Hepatic stellate cell (primary cell): ENCODE data around the gene EIF3I.
"Not testable (repeated sequence)": the region's sequence is repeated elsewhere in the genome, so short reads cannot be mapped to it uniquely, and the experiment has no call there.

ENCODE experiments used
- DNase-seq: peaks from one replicate; pipeline ENCODE4 v3.0.0; 2011; ENCODE audit warnings: low spot score

EIF3I gene

GRCh38 chr1:32232558-32233304 is 10.5 kb downstream of the EIF3I start:
- no peak for DNase-seq

GRCh38 chr1:32234792-32235191 is 12.6 kb downstream of the EIF3I start:
- no peak for DNase-seq

DNA sequence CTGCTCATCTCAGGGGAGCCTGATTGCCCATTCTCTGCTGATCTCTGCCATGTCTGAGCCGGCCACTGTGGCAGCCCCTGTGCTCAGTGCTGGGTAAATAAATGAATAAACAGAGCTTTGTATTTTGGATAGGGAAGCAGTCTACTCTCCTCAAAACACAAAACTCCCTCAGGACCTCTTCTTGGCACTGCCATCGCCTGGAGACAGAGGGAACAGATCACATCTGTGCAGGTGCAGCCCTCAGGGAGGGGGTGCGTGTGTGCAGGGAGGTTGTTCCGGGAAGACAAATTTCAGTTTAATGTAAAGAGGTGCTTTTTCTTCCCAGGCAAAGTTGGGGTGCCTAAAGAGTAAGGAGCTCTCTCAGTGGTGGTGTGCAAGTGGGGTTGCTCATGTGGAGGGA is 17.1 kb downstream of the EIF3I start:
- no peak for DNase-seq

DNA sequence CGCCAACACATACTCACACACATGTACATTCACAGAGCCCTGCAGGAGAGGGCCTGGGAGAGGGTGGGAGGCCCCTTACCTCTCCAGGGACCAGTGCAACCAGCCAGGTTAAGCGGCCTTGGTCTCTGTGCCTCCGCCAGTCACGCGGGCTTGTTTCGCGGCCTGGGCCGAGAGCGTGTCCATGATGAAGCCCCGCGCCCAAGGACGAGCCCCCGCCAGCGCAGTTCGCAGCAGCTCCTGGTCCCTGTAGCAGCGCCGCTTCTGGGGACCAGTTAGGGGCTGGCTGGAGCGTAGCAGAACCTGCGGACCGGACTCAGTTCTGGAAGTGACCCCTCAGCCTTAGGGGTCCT is 17.6 kb downstream of the EIF3I start:
- no peak for DNase-seq

DNA sequence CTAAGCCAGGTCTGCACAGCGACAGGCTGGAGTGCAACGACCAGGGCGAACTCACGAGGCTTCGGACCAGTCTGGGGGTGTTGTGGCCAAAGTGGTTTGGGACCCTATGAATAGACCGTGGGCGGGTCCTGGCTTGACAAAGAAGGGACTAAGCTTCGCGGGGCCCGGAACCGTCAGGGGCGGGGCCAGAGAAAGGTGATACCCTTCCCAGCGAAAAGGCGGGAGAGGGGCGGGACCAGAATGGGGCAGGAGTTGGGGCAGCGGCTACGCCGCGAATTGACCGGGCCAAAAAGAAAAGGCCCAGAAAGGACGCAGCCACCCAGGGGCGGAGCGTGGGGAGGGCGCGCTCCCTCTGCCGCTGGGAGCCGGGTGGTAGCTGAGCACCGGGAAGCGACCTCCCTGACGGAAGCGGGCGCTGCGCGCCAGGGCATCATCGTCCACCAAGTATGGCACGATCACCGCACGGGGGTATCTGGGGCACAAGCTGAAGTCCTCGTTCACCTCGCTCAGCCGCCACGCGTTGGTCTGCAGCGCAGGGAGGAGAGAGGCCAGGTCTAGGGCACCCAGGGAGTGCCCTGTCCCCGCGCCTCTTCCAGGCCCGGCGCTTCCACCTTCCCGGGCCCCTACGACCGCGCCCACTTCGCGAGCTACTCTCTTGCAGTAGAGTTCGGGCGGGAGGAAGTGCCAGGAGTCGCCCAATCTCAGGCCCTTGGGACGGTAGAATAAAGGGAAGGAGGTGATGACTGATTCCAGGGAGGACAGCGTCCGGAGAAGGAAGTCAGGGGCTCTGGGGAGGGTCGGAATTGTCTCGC is 18.1 kb downstream of the EIF3I start:
- DNase-seq = peak; percentile 71

GRCh38 chr1:32241001-32241763 is 19.0 kb downstream of the EIF3I start:
- peak; percentile 67 for DNase-seq

- no peak for DNase-seq
Measured at GRCh38 chr1:32242341-32242851, 20.2 kb downstream of the EIF3I start.

DNA sequence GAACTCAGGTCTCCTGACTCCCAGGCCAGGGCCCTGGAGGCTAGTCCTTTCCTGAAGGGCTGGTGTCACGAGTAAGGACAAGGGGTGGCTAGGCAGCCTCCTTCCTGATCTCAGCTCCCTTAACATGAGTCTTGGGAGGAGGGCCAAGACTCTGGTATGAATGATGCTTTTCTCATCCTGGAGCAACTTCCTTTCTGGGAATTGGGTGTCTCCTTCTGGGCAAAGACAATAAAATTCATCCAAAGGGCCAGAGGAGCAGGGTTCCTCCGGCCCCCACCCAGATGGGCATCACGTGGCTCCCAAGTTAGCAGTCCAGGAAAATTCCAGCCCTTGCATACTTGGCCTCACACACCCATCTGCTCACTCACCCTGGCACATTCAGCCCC is 24.7 kb downstream of the EIF3I start, which contains the start of gene FAM167B:
TSS of gene FAM167B (plus strand) at position 335 of the 386 bp plus-strand sequence. CDS start 200 bp downstream, outside the sequence.
- peak; percentile 83 for DNase-seq

DNA sequence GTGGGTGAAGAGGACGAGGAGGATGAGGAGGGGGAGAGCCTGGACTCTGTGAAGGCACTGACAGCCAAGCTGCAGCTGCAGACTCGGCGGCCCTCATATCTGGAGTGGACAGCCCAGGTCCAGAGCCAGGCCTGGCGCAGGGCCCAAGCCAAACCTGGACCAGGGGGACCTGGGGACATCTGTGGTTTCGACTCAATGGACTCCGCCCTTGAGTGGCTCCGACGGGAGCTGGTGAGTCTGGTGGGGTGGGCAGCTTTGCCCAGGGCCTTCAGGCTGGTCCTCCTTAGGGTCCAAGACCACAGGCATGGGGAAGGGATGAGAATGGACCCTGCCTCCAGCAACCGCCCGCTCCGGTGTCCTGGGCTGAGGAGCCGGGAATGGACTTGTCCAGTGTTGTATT is 25.2 kb downstream of the EIF3I start:
- no peak for DNase-seq

- DNase-seq = peak; percentile 68
Measured at GRCh38 chr1:32247983-32248889, 26.0 kb downstream of the EIF3I start.

DNA sequence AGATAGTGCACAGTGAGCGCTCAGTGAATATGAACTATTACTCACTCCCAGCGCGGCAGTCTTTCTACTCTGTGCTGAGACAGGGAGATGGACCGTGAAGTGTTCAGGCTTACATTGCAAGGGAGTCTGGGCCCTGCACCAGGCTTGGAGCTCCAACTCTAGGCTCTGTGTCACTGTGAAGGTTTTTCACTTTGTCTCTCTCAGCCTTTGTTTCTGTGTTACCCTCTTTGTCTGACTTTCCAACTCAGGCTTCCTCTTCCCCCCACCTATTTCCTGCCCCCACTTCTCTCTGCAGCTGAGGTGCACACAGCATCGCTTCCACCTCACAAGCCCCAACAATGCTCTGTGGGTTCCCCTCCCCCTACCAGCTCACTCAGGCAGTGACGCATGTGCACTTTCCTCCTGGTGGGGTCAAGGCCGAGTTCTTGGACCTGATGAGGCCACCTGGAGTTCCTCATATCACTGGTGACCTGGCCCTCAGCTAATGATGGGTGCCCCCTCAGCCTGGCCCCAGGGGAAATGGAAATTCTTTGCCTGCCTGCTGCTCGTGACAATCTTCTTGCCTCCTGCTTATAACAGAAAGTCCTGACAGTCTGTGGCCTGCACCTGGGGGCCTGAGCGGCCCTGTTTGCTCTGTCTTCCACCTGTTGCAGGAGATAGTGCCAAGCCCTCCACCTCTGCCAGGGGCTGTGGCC is 27.8 kb downstream of the EIF3I start:
- no peak for DNase-seq

- DNase-seq = peak; percentile 2
Measured at GRCh38 chr1:32250893-32251716, 28.9 kb downstream of the EIF3I start, which contains the start of gene LCK. Gene LCK, plus strand, starts transcription at chr1:32251265. Its CDS starts 23,065 bp downstream, at chr1:32274330.

DNA sequence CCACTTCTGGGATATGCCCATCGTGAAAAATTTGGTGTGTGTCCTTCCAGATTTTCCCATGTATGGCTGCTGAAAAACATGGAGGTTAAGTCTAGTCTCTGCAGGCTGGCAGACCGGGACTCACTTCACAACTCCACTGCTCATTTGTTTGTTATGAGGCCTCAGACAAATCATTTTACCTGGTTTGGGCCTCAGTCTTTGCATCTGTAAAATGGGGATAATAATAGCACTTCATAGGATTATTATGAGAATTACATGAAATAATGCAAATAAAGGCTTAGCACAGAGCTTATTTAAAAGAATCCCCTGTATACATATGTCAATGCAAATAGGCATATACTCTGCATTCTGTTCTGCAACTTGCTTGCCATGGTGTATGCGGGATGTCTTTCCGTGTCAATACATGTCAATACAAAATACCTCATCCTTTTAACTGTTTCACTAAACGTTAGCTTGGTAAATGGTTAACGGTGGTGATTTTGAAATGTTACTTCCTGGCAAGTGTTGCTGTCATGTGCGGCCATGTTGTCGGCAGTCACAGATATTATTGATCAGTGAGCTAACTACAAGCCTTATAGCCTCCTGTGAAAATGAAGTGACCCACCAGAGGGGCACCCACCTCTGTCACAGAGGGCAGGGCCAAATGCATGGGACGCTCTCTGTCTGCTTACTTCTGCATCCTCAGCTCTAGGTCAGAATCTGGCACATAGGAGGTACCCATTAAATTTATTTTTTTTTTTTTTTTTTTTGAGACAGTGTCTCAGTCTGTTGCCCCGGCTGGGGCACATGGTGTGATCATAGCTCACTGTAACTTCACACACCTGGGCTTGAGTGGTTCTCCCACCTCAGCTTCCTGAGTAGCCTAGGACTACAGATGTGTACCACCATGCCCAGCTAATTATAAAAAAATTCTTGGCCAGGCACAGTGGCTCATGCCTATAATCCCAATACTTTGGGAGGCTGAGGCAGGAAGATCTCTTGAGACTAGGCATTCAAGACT is 33.2 kb downstream of the EIF3I start:
- DNase-seq = no peak

DNA sequence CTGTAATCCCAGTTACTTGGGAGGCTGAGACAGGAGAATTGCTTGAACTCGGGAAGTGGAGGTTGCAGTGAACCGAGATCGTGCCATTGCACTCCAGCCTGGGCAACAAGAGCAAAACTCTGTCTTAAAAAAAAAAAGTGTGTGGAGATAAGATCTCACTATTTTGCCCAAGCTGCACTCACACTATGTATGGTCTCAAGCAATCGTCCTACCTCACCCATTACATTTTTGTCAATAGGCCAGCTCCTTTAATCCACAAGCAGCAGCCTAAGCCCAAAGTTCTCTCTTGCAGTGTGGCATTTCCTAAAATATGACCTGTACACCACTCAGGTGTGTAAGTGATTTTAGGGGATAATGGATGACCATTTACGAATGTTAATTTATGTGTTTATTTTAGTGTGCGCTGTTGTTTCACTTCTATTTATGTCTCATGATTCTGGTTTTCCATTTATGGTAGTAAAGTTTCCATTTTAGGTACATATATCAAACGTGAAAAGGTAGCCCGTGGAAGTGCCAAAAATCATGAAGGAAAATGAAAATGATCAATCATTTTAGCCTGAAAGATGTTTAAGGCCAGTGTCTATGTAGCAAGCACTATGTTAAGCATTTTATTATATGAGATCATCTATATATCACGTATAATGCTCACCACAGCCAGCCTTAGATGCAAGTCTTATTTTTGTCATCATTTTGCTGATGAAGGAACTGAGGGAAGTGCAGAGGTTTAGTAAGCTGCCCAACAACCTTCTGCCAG is 34.4 kb downstream of the EIF3I start:
- DNase-seq = no peak

- DNase-seq = no peak
Measured at GRCh38 chr1:32257227-32257508, 35.0 kb downstream of the EIF3I start.

DNA sequence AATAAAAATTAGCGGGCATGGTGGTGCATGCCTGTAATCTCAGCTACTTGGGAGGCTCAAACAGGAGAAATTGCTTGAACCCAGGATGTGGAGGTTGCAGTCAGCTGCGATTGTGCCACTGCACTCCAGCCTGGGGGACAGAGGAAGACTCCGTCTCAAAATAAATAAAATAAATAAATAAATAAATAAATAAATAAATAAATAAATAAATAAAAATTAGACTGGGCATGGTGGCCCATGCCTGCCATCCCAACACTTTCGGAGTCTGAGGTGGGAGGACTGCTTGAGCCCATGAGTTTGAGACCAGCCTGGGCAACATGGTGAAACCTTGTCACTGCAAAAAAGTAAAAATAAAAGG is 41.0 kb downstream of the EIF3I start:
- DNase-seq = not testable (repeated sequence)

DNA sequence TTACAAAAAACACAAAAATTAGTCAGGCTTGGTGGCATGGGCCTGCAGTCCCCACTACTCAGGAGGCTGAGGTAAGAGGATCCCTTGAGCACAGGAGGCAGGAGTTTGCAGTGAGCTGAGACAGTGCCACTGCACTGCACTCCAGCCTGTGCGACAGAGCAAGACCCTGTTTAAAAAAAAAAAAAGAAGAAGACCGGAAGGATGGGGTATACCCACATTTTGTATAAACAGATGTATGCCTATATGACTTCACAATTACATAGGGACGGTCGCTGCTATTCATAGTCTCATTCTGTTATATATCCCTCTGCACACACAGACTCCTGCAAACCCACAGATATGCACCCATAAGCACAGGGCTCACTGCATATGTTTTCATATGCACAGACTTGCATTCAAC is 41.5 kb downstream of the EIF3I start:
- no peak for DNase-seq

- no peak for DNase-seq
Measured at GRCh38 chr1:32265846-32266245, 43.6 kb downstream of the EIF3I start.
